ENCODE measurements around the gene ARPC5L.

ARPC5L gene

DNA sequence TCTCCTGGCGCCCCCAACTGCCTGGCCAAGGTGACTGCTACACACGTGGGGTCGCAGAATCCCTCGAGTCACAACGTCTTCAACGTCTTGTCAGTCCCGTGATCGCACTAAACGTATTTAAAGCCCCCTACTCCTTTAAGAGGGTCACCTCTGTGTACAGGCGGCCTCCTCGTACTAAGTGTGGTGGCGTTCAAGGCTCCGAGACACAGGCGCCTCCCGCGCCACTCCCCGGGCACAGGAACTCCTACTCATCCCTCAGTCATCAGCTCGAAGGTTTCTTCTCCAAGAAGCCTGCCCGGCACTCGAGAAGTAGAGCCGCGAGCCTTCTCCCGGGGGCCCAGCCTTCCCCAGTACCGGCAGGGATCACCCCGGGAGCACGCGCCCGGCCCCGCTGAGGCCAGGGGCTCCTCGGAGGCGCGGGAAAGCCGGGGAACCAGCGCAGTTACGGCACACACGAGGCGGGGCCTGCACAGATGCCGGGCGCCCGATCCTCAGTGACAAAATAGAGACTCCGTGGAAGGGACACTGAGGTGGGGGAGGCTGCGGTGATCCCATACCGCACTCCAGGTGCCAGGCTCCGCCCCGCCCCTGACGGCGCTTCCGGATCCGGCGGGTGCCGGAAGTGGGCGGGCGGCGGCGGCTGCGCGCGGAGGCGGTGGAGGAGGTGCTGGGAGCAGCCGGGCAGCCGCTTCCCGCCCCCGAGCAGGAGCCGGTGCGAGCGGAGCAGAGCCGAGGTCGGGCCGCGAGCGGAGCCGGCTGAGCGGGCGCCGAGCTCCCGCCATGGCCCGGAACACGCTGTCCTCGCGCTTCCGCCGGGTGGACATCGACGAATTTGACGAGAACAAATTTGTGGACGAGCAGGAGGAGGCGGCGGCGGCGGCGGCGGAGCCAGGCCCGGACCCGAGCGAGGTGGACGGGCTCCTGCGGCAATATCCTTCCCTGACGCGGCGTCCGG, 6.9 kb downstream of the ARPC5L start:
- peak; percentile 45 for DNase-seq

DNA sequence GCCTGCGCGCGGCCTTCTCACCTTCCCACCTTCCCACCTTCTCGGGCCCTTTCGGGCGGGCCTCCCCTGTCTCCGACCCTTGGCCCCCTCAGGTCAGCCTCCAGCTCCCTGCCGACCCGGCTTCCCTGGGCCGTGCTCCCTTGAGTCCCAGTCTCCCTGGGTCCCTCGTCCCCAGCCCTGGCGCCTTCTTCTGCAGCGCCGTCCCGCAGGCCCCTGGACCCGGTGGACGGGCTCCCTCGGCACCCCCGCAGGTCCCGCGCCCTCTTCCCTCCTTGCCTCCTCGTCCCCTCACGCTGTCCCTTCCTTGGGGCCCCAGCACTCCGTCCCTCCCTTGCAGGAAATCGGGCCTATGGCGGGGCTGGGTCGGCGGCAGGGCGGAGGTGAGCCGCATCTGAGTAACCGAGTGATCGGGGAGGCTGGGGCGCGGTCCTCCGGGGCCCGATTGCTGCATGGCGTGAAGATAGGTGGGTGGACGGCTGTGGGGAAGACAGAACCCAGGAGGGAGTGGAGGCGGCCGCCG, 7.6 kb downstream of the ARPC5L start:
- DNase-seq: no peak

DNA sequence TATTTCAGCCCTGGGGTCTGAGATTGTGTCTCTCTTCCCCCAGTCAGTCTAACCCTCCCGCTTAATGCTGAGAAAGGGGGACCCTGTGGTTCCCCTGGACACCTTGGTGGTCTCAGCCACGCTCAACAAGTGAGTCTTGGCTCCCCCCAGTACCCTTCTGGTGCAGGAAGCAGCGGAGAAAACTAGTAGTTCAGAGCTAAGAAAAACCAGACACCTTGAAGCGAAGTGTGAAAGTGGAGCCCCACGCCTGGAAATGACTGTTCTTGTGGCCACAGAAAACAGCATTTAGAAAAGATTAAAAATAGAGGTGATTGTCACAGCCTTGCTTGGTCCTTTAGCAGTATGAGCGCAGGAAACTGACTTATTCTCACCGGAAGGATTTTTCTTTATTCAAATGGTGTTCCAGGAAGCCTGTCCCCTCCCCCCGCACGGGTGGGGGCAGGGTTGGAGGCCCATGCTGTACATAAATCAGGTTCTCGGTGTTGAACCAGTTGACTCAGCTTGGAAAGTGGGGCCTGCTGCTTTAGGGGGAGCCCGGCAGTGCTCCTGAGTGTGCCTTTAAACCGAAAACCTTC, 8.1 kb downstream of the ARPC5L start:
- no peak for DNase-seq

GRCh38 chr9:124870723-124871122, 8.8 kb downstream of the ARPC5L start:
- no peak for DNase-seq

DNA sequence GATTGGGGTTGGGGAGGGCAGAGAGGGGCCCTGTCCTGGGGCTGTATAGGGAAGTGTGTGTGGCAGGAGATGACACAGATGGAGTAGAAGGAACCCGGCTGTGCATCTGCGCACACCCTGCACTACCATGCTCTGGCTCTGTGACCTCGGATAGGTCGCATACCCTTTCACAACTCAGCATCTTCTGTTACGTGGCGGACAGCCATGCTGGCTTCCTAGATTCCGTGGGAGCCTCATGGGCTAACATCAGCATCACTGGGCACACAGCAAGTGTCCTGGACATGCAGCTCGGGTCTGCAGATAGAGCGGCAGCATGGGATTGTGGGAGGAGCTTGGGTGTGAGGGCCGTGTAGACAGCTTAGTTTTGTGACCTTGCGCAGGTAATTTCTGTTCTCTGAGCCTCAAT, 9.2 kb downstream of the ARPC5L start:
- peak; percentile 26 for DNase-seq

GRCh38 chr9:124873664-124874063, 11.7 kb downstream of the ARPC5L start:
- DNase-seq: no peak

- DNase-seq: no peak
These were observed 13.6 kb downstream of the ARPC5L start for GRCh38 chr9:124875501-124875900.

GRCh38 chr9:124877021-124877782, 15.3 kb downstream of the ARPC5L start:
- no peak for DNase-seq

DNA sequence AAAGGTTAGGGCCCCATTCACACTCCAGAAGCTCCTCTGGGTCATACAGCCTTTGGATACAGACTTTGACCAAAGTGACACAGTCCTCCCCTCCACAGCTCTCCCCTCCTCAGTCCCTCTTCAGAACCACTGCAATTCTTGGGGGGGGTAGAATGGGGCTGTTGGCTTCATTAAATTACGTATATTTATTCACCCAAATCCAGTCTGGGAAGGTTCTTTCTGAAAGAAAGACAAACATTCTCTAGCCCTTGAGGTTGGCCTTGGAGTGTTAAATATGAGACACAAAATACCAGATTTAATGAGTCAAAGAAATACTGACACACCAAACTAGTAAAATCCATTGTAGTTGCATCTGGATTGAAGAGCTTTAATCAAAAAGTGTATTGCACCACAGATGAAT, 16.1 kb downstream of the ARPC5L start:
- no peak for DNase-seq

DNA sequence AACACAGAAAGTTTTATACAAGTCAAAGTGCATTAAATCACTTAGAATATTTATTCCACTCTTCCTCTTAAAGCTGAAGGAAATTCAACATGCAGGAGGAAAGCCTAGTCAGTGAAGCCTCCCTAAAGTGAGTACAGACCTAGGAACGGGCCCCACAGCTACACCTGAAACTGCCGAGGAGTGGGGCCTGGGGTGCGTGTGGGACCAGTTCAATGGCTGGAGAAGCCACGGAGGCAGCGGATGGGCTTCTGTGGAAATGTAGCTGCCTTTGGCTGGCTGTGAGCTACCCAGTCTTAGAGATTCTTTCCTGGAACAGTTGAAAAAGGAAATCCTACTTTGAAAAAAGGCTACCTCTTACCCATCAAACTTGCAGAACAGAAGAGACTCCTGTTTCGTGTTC, 16.6 kb downstream of the ARPC5L start:
- no peak for DNase-seq

- no peak for DNase-seq
These were observed 17.3 kb downstream of the ARPC5L start for GRCh38 chr9:124879226-124879625.

- DNase-seq: no peak
These were observed 18.6 kb downstream of the ARPC5L start for GRCh38 chr9:124880501-124880900.

- DNase-seq: no peak
These were observed 19.3 kb downstream of the ARPC5L start for GRCh38 chr9:124881138-124881743.

- DNase-seq: no peak
These were observed 20.3 kb downstream of the ARPC5L start for GRCh38 chr9:124882231-124882630.

DNA sequence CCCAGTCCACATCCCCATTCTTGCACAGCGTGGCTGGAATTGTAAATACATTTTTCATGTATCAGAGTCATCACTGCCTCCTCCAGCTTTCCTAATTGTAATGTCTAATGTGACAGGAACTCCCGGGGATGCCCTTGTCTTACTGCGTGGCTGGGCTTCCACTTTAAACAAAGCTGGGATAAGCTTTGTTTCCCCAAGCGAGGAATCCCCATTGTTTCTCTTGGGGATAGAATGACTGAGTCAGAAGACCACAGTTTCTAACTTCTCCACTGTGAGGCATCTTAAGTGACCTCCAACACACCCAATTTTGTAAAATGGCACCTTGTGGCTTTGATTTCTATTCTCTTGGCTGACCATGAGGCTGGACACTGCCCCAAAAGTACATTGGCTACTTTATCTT, 22.4 kb downstream of the ARPC5L start:
- no peak for DNase-seq

- no peak for DNase-seq
These were observed 23.6 kb downstream of the ARPC5L start for GRCh38 chr9:124885551-124885950.

DNA sequence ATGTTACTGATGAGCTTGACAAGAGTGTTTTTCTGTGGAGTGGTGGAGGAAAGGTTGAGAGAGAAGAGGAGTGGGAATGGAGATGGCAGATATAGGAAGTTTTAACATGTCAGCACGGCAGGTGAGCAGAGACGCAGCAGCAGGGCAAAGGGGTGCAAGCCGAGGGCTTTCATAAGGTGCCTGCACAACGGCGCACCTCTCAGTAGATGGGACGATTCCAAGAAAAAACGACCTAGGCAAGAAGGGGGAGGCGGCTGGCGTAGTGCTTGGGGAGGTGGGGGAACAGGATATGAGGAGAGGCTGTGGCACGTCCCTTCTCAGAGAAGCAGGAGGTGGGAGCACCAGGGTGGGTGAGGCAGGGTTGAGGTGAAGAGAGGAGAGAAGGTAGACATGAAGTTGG, 24.5 kb downstream of the ARPC5L start:
- no peak for DNase-seq

DNA sequence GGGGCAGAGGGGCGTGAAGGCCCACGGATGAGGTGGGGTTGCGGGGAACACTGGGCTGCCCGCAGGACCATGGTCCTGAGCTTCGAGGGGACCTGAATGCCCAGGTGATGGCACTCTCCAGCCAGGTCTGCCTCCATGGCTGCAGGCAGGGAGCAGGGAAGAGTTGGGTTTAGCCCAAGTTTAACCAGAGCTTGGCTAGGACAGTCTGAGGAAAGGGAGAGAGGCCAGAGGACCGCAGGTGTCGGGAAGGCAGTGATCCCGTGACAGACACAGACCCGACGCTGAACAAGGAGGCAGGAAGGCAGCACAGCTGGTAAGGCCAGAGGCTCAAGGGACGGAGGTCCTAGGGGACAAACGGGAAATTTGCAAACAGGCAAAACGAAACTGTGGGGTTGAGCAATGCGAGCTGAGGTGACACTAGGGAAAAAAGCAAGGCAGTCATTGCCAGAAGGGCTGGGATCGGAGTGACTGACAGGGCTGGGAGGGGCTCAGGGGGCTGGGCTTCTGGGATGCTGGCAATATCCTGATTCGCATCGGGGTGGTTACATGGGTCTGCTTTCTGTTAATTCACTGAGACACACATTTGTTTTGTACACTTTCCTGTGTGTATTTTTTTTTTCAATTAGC, 25.0 kb downstream of the ARPC5L start:
- DNase-seq: no peak

DNA sequence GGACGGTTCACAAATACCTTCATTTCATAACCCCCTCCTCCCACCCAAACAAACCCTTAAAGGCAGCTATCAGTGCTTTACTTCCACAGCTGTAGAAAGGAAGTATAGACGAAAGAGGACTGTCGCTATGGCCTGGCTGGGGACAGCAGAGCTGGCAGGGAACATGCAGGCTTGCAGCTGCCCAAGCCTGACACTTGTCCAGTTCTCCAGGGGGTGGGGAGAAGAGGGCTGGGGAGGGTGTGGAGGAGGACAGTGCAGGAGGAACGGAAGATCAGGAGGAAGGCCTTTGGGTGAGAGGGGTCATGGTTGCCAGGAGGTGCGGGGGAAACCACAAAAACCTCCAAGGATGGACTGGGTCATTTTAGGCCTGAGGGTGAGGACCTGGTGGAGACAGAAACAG, 25.9 kb downstream of the ARPC5L start:
- no peak for DNase-seq

DNA sequence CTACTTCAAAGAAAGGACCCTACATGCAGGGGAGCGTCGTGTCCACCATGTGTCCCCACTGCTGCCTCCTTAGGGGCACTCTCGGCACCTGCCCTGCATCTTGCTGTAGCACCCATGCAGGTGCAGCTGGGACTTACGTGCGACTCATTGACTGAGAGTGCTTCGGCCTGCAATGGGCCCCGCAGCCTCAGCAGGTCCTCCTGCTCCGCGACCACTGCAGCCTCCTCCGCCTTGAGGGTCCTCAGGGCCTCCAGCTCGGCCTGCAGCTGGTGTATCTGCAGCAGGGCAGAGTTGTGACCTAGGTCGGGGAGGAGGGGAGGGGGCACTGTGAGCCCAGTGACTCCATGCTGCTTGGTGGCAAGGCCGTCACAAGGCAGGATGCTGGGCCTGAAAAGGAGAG, 27.1 kb downstream of the ARPC5L start:
- DNase-seq: no peak

- DNase-seq: no peak
These were observed 28.2 kb downstream of the ARPC5L start for GRCh38 chr9:124890179-124890578.

- DNase-seq: no peak
These were observed 32.3 kb downstream of the ARPC5L start for GRCh38 chr9:124894035-124894740.

Data from SIG-M5 (cell line).